GM12891 (cell line): ENCODE data around the gene LYPD6B.

ENCODE experiments used
- PAX5 ChIP-seq: IDR thresholded peaks from 2 replicates; pipeline ENCODE4 v1.6.1; 2011; ENCODE audit warnings: low read length, moderate library complexity, mild to moderate bottlenecking; ENCODE audit not compliant: insufficient read depth, severe bottlenecking
- POLR2A ChIP-seq: IDR thresholded peaks from 2 replicates; pipeline ENCODE4 v1.6.1; 2011; ENCODE audit warnings: low read depth, low read length, control low read depth
- POLR2AphosphoS5 ChIP-seq: IDR thresholded peaks from 2 replicates; pipeline ENCODE4 v1.6.1; 2011; ENCODE audit warnings: low read depth, low read length, control low read depth
- SPI1 ChIP-seq: IDR thresholded peaks from 2 replicates; pipeline ENCODE4 v1.6.1; 2011; ENCODE audit warnings: low read depth, low read length, control low read depth
- TAF1 ChIP-seq: IDR thresholded peaks from 2 replicates; pipeline ENCODE4 v1.6.1; 2011; ENCODE audit warnings: low read depth, low read length, control low read depth

GRCh38 chr2:149068225-149068995 is 29.9 kb downstream of the LYPD6B start:
- TF ChIP-seq POLR2A (no peak), TAF1 (no peak), POLR2AphosphoS5 (no peak), SPI1 (no peak), PAX5 (no peak)
